Measurements from ENCODE around the gene IMMP2L.
"Not testable (repeated sequence)": the region's sequence is repeated elsewhere in the genome, so short reads cannot be mapped to it uniquely, and the experiment has no call there.

Gene IMMP2L

GRCh38 chr7:111459757-111460280, 102.5 kb downstream of the IMMP2L start:
- no peak for DNase-seq (ENCODE audit: low read depth)

GRCh38 chr7:111459065-111459756, 103.1 kb downstream of the IMMP2L start:
- DNase-seq (ENCODE audit: low read depth) = no peak

- DNase-seq (ENCODE audit: low read depth) = not testable (repeated sequence)
These were observed 111.6 kb downstream of the IMMP2L start for GRCh38 chr7:111450705-111451104.

- not testable (repeated sequence) for DNase-seq (ENCODE audit: low read depth)
These were observed 114.8 kb downstream of the IMMP2L start for GRCh38 chr7:111447502-111447901.

- DNase-seq (ENCODE audit: low read depth) = no peak
These were observed 122.3 kb downstream of the IMMP2L start for GRCh38 chr7:111439977-111440376.

GRCh38 chr7:111438369-111439289, 123.7 kb downstream of the IMMP2L start:
- DNase-seq (ENCODE audit: low read depth) = no peak

GRCh38 chr7:111437736-111438135, 124.6 kb downstream of the IMMP2L start:
- DNase-seq (ENCODE audit: low read depth) = no peak

GRCh38 chr7:111436608-111437007, 125.7 kb downstream of the IMMP2L start:
- no peak for DNase-seq (ENCODE audit: low read depth)

GRCh38 chr7:111433426-111433825, 128.9 kb downstream of the IMMP2L start:
- no peak for DNase-seq (ENCODE audit: low read depth)

GRCh38 chr7:111429781-111430180, 132.5 kb downstream of the IMMP2L start:
- DNase-seq (ENCODE audit: low read depth) = no peak

- DNase-seq (ENCODE audit: low read depth) = no peak
These were observed 137.5 kb downstream of the IMMP2L start for GRCh38 chr7:111424768-111425167.

- DNase-seq (ENCODE audit: low read depth) = no peak
These were observed 147.9 kb downstream of the IMMP2L start for GRCh38 chr7:111414374-111414773.

GRCh38 chr7:111413739-111414138, 148.6 kb downstream of the IMMP2L start:
- no peak for DNase-seq (ENCODE audit: low read depth)

GRCh38 chr7:111410899-111411298, 151.4 kb downstream of the IMMP2L start:
- DNase-seq (ENCODE audit: low read depth) = no peak

GRCh38 chr7:111409714-111410422, 152.4 kb downstream of the IMMP2L start:
- DNase-seq (ENCODE audit: low read depth) = no peak

GRCh38 chr7:111408724-111409123, 153.6 kb downstream of the IMMP2L start:
- no peak for DNase-seq (ENCODE audit: low read depth)

- DNase-seq (ENCODE audit: low read depth) = no peak
These were observed 155.0 kb downstream of the IMMP2L start for GRCh38 chr7:111407258-111407657.

GRCh38 chr7:111405621-111406020, 156.7 kb downstream of the IMMP2L start:
- no peak for DNase-seq (ENCODE audit: low read depth)

GRCh38 chr7:111401516-111401915, 160.8 kb downstream of the IMMP2L start:
- DNase-seq (ENCODE audit: low read depth) = no peak

- no peak for DNase-seq (ENCODE audit: low read depth)
These were observed 162.2 kb downstream of the IMMP2L start for GRCh38 chr7:111400088-111400487.

GRCh38 chr7:111394891-111395290, 167.4 kb downstream of the IMMP2L start:
- no peak for DNase-seq (ENCODE audit: low read depth)

- no peak for DNase-seq (ENCODE audit: low read depth)
These were observed 169.1 kb downstream of the IMMP2L start for GRCh38 chr7:111393011-111393754.
